HT-29 (cell line): ENCODE results near the gene PPFIBP2. TPM values are rescaled to one million over a fixed set of nuclear protein-coding genes. Genes with fewer than 3 reads are reported as not detected.

Experiments
- DNase-seq: peaks from one replicate; pipeline ENCODE4 v3.0.0-alpha.2; 2015; ENCODE audit warnings: low spot score
- total RNA-seq: library from RNA; depleted of rRNA; stranded (reverse); fragments of >200 nt; shearing (Covaris generic); gene quantifications from 2 replicates; pipeline ENCODE4 v1.2.3, GENCODE V29; 2014

Gene PPFIBP2
- total RNA-seq, 1 experiment from 2014 or later = 25.7 TPM

DNA sequence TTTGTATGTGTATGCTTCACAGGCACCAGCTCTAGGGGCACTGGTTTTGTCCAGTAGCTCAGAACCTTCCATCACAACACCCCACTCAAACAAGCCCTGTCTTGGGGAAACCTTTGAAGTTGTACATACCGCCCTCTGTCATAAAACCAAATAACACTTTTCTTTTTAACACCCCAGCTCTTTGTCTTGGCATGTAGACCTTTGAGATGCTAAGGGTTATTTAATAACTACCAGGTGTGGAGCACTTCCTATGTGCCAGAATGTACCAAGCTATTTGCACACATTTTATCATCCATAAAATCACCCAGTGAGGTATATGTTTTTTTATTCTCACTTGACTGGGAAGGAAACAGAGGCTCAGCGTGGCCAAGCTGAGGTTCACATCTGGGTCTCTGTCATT lies 108.9 kb downstream of the PPFIBP2 start:
- no peak for DNase-seq

DNA sequence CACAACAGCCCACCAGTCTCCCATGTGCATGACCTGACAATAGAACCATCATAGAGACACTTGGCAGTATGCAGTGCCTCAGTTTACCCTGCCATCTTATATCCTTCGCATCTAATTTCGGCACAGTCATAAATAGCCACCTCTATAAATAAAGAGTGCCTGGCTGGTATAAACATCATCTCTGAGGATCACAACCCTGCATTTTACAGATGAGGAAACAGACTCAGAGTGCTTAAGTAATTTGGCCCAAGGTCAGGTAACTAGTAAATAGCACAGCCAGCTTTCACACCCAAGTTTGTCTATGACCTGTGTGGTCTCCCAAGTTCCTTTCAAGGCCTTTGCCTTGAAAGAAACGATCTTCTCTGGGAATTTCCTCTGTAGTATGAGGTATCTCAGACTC lies 114.9 kb downstream of the PPFIBP2 start:
- no peak for DNase-seq

DNA sequence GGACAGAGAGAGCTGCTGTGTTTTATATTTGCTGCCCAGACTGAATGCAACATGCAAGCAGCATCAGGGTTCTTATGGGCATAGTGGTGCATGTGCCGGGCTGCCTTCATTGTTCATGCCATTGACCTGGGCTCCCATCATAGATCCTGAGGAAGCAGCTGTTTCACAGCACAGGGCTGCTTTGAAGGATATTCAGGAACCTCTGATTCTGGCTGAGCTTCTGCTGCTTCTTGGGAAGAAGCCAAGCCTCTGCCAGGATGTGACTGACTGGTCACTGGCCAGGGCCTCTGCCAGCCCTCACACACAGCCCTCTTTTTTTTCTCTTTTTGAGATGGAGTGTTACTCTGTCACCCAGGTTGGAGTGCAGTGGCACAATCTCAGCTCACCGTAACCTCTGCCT lies 116.2 kb downstream of the PPFIBP2 start:
- no peak for DNase-seq

DNA sequence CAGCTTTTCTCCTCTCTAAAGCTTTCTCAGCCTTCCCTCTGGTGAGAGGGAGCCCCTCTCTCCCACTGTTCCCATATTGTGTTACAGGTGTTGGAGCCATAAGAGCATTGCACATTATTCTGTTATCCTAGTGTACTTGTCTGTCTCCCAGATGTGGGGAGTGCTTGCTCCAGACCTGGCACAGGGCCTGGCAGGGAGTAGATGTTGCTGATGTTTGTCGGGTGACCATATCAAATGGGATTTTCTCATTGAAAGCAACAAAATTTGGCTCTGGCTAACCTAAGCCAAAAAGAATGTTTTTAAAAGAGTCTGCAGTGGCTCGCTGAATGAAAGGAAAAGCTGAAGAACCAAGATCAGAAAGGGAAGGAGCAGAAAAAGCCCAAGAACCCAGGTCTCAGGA lies 118.4 kb downstream of the PPFIBP2 start:
- no peak for DNase-seq

DNA sequence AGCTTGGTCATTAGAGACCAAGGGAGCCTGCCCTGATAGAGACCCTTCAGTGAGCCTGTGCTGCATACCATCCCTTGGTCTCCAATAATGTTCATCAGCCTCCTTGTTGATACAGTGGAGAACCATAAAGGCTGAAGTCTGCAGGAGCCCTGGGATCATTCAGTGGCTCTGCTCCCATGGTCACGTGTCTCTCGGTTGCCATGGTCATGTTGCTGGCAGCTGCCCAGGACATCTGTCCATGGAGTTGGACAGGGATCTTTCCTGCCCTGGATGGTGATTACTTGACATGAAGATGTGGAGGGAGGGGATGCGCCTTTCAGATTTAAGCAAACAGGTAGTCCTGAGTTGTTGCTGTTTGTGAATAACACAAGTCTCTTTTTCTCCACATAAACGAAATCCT lies 121.3 kb downstream of the PPFIBP2 start:
- no peak for DNase-seq

DNA sequence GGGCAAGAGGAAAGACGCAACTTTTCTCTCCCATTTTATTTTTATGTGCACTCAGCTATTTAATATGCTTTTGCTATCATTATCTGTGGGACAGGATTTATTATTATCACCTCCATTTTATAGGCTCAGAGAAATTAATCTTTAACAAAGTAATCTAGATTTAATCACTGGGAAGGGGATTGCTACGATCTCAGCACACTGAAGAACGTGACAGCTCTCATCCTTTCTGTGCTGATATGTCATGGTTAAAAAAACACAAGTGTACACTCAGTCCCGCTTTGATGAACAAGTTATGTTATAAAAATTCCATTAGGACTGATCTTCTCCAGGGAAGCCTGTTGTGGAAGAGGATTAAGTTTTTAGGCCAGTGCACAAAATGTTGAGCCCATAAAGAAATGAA lies 121.9 kb downstream of the PPFIBP2 start:
- DNase-seq = no peak

DNA sequence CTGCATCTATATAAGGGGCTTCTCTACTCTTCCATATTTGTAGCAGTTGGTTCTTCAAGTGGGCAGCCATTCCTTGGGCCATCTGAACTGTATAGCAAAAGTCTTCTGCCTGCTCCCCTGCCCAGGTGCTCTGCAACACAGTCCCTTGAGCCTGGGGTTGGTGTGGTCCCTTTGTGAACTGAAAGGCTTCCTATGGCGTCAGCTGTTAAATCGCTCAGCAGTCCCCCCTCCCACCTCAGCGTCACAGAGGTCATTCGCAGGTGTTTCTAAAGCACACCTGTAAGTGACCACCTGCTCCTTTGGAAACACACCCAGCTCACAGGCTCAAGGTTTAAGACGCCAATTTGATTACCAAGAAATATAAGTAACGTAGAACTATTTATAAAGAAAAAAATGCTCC lies 122.6 kb downstream of the PPFIBP2 start:
- no peak for DNase-seq

DNA sequence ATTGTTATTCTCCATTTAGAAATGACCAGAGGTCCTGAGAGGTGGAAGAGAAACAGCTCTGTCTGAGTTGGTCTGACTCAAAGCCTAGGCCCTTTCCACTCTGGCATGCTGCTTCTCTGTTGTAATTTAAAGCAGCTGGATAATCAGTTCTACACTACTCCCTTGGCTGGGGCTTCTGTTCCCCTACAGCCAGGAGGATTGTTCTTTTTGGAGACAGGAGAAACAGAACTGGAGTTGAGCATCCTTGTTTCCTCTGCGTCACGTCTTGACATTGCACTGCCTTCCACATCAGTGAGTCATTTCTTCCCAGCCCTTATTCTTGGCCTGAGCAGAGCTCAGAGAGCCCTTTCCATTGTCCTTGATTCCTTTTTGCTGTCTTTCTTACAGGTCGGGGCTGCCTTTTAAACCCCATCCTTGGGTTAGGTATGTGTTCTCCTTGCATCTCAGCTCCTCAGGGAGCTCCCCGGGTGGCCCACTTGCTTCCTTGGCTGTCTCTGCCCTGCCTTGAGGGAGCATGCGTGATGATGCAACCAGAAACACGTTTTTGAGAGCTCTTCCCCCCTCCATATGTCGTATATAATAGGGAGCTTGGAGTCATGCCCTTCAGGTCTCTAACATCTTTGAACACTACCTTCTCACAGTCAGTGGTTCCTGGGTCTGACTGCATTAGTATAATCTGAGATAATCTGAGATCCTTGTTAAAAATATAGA lies 123.8 kb downstream of the PPFIBP2 start:
- no peak for DNase-seq

DNA sequence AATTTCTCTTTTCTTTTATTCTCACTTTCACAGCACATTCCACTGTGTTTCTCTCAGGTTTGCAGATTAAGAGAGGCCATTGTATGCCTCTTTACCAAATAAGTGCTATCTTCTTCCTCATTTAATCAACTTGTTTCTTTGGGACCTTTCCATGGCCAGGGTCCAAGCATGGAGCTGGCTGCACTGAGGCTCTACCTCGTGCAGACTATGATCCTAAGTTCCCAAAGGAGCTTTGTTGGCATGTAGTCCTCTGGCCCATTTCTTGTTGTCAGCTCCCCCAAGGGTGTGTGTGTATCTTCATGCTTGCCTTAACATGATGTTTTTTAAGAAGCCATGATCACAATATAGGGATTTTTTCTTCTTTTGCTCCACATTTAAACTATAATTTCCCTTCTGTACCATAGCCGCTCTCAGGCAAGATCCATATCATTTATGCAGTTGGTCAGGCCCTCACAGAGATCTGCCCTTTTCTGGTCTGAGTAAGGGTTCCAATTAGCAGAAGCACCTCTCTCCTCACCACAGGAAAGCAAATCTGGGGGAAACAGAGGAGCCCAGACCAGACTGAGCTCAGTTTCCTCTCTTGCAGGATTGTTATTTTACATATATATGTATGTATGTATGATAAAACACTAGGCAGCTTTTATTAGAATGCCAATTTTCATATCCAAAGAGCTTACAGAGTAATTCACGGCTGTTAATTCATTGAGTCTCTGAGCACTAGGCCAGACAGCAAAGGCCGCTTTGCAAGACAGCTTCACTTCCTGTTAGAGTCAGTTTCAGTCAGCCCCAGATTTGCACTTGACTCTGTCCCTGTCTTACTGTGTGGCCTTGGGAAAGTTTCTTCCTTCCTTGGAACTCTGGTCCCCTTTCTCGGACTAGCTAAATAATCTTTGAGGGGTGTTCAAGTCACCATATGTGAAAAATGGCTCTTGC lies 125.2 kb downstream of the PPFIBP2 start:
- no peak for DNase-seq

DNA sequence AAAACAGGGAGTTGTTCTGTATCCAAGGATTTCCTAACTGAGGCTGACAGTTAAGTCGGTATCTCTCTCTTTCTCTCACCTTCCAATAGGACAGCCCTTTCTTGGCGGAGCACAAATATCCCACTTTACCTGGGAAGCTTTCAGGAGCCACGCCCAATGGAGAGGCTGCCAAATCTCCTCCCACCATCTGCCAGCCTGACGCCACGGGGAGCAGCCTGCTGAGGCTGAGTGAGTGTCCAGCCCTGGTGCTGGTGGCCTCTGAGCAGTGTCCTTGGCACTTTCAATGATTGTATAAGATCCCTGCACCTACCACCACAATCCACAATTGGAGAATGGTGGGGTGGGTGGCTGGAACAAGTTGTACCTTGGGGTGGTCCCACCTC lies 125.8 kb downstream of the PPFIBP2 start:
- DNase-seq = peak; percentile 58

DNA sequence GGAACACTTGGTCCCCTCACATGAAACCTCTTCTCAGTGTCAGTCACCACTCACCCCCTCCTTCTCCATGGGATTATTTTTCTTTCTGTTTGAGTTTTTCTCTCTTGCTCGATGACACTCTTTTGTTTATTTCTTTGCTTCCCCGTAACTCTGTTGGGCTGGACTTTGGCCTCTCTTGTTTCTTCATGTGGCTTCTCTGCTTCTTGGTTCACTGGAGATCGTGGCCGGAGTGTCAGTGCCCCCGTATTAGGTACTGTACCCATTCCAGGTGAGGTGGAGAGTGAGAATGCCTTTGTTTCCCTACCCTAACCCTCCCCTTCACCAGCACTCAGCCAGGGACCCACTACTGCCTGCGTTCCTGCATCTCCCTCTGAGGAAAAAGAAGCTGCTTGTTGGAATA lies 127.0 kb downstream of the PPFIBP2 start:
- DNase-seq = no peak

DNA sequence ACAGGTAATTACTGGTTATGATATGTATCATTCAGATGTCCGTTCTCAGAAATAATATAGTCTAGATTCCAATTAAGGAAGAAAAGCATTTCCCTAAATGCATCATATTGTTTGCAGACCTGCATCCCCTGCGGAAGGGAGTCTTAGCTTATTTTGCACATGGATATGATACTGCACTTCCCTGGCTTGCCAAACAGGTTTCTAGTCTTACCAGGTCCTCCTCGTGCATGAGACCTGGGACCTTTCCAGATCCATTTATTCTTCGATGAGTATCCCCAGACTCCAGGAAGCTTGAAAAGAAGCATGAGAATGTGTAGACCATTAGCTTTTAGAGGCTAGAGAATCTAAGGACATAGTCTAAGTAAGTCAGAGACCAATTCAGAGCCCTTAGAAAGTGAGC lies 128.9 kb downstream of the PPFIBP2 start:
- DNase-seq = no peak

DNA sequence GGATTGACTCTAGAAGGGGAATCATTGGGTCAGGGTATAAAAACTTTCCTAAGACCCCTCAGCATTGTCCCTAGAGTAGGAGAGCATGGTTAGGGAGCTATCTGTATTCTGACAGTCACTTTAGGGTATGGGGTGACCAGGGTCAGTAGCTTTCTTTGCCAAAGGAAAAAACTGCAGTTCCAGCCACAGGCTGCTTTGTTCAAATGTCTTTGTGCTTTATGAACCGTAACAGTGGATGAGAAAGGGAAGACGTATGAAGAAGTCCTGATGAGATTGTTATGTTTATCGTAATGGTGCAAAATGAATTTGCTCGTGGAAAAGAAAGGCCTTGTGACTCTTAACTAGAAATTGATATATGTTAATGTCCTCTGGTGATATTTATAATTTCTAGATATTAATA lies 129.5 kb downstream of the PPFIBP2 start:
- DNase-seq = no peak

DNA sequence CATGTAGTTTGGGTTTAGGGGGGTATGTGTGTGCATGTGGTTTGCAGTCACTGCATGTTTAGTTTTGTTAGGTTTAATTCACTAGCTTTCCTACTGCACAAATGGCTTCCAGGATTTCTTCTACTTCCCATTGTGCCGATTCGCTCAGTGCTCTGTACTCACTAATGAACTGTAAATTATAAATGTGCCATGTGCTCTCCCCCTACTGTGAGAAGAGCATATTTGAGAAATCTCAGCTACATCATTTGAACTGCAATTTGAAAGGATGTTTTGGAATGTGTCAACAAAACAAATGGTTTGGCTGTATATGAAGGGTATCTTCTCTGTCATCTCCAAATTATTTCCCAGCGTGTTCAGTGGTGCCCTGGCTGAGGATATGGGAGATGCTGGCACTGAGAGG lies 131.4 kb downstream of the PPFIBP2 start:
- no peak for DNase-seq

DNA sequence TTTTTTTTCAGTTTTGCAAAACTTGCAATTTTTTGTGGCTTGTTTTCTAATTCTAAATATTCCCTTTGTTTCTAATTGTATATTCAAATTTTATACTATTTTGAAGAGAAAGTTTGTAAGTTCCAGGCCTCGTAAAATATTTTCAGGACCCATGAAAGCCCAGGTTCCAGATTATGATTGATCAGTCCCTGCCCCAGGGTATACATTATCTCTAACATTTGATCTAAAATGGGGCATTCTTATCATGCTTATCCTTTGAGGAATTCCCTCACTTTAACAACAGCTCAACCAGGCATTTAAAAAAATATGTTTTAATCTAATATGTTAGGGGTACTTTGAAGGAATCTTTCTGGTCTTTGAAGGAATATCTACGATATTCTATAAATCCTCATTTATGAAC lies 133.1 kb downstream of the PPFIBP2 start:
- no peak for DNase-seq

DNA sequence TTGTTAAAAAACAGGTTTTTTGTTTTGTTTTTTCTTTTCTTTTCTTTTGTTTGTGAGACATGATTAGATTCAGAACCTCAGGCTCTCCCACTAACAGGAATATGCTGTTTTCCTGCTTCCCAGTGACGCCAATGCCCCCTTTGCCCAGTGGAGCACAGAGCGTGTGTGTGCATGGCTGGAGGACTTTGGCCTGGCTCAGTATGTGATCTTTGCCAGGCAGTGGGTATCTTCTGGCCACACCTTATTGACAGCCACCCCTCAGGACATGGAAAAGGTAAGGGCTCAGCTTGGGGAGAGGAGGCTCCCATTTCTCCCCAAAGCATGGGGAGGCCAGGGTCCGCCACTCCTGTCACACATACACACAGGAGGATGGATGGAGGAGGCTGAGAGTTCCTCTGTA lies 134.5 kb downstream of the PPFIBP2 start:
- DNase-seq = no peak

DNA sequence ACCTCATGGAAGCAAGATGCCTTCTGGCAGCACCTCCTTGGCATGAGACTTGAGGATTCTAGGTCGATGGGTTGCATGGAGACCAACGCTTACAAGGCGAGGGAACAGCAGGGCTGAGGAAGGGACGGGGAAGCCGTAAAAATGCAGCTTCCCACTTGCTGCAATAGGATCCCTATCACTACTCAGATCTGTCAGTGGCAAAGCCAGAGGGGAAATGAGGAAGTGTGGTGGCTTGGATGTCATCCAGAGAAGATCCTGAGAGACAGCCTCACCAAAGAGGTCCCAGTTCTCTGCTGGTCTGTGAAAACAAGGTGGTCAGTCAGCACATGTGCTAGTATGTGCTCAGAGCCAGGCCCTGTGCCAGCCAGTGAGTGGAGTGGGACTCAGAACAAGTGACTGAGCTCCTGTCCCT lies 137.3 kb downstream of the PPFIBP2 start:
- DNase-seq = no peak

DNA sequence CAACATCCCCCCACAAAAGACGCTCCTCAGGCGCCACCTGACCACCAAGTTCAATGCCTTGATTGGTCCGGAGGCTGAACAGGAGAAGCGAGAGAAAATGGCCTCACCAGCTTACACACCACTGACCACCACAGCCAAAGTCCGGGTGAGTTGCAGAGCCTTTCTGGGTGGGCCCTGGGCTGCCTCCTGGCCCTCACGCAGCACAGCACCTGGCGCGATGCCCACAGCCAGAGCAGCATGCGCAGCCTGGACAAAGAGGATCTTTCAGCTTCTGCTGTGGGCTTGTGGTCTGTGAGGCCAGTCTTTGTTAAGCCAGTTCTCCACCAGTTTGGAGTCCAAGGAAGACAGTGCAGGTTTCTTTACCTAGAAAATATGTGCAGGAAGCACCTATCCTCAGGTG lies 137.9 kb downstream of the PPFIBP2 start:
- no peak for DNase-seq

DNA sequence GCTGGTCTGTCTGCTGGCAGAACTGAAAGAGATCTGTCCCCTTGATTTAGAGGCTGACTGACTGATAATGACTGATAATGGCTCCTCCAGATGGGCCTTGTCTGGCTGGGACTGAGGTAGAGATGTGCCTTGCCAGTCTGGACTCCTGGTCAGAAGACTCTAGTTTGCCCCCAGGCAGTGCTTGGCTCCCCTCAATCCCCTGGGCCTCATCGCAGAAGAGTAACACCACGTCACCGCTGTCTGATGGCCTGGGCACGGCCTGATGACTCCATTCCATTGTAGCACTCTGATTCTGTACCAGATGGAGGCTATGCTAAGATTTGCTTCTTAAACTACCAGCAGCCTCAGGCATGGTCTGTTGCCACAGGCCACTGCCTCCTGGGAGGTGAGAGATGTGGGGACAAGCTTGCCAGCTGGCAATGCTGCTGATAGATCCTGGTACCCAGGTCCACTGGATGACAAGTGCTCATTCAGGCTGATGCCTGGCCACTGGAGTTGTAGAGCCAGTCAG lies 140.5 kb downstream of the PPFIBP2 start:
- no peak for DNase-seq

DNA sequence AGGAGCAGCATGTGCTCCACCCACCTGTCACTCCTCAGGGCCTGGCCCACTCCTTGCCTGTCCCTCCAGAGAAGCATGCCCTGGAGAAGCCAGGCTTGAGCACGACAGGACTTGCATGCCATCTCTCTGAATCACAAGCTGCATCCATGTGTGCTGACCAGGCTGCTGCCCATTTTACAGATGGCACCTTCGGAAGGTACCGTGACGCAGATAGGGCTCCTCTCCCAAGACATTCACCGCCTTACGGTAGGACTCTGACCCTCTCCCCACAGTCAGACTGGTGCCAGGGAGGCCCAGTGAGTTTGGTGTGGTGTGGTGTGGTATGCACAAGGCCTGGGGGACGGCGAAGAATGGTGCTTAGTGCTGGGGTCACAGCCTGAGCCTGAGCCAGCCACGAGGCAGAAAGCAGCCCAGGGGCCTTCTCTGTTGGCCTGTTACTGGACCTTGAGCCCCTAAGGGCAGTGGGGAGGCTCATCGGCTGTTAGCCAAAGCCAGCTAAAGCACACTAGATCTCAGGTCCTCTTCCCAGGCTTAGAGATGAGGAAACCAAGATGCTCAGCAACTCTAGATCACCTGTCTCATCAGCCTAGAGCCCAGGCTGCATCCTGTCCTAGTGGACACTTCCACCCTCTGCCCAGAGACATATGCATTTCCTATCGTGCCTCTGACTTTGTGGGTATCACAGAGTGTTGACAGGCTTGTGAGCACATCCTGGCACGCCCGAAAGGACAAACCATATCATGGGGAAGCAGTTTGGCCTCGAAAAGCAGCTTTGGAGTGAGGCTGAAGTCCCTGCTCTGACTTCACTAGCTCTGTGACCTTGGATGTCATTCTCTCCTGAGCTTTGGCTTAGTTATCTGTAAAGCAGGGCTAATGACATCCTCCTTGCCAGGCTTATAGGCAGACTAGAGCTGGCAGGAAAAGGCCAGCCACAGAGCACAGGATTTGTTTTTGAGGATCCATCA lies 141.7 kb downstream of the PPFIBP2 start:
- no peak for DNase-seq

DNA sequence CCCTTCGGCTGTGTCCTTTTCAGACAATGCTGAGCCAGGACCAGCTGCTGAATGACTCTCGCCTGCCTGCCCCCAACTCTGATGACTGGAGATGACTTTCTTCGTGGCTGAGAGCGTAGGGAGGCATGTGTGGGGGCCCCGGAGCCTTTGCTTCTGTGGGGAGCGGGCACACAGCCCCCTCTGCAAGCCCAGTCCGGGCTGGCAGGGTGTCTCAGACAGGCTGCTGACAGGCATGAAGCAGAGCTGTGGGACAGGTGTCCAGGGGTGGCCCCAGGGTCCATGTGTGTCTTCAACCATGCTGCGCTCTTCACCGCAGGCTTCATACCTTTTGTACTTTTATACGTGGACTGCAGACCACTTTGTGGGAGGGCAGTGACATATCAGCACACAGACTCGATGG lies 142.9 kb downstream of the PPFIBP2 start:
- DNase-seq = no peak
